ENCODE data around the gene DNAJC18.
A peak's percentile ranks its signal among the peaks of the same experiment; 100 is the strongest.
"Not testable (repeated sequence)": the region's sequence is repeated elsewhere in the genome, so short reads cannot be mapped to it uniquely, and the experiment has no call there.

Gene DNAJC18

DNA sequence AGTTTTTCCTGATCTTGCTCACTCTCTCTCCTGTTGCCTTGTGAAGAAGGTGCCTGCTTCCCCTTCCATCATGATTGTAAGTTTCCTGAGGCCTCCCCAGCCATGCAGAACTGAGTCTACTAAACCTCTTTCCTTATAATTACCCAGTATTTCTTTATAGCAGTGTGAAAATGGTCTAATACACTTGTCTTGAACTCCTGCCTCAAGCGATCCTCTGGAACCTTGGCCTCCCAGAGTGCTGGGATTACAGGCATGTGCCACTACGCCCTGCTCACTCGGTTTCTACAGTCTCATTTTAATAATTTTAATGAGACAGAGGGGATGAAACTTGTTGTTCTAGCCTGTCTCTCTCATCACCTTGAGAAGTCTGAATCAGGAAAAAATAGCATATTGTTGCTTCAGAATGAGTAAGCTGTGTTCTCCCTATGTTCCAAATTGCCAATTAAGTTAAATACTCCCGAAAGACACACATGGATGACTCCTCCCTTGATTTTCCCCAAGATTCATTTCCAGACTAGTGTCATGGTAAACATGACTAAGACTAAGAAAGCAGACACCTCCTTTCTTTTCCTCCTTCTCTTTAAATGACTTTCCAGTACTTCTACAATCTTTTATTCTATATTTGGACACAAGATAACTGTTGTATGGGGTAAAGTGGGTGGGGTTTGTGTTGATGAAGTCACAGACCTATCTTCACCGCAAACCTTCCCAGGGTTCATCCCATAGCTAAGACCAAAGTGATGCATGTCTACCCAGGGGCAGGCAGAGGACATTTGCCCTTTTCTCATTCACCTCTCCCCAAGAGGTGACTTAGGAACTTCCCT, 7.8 kb upstream of the DNAJC18 start:
- Histone ChIP-seq H3K9ac (ENCODE audit: low read length) (no peak overlapping the region), H3K36me3 (ENCODE audit: control insufficient read depth, insufficient read depth, low read length, severe bottlenecking) (no peaks in the 10 kb centered on the region), H3K4me3 (ENCODE audit: low read length) (no peak overlapping the region), H3K27me3 (replicated peaks; ENCODE audit: control insufficient read depth, insufficient read depth, low read length) (no peaks in the 10 kb centered on the region), H3K9me3 (ENCODE audit: control insufficient read depth, low read length) (no peaks in the 10 kb centered on the region), H3K4me1 (ENCODE audit: control insufficient read depth, insufficient read depth, low read length) (peaks cover 8% of the 10 kb centered on the region)
- no peak for DNase-seq (ENCODE audit: low read depth)

DNA sequence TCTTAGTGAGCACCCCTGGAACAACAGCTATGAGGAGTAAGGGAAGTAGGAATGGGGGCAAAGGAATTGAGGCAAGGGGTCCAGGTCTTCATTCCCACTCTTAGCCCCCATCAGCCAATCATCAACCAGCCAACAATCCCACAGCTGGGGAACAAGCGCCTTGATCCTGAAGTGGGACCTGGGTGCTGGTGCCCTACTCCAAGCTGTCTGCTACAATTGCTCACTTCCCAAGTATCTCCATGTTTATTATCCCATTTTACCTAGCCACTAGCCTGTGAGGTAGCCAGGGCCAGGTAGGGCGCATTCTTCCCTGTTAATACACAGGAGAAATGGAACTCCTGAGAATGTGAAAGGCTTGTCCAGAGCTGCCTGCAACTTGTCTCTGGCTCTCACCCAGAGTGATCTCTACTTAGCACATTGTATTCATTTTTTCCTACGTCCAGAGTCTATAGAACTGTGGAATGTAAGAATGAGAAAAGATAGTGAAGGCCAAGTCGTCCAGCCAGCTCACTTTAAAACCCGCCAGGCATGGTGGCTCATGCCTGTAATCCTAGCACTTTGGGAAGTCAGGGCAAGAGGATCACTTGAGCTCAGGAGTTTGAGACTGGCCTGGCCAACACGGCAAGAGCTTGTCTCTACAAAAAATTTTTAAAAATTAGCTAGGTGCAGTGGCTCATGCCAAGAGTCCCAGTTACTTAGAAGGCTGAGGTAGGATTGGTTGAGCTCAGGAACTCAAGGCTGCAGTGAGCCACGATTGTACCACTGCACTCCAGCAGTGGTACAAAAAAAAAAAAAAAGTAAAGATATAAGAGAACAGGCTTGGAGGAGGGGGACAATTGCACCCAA, 6.2 kb upstream of the DNAJC18 start:
- H3K9ac ChIP-seq (ENCODE audit: low read length), result no peak overlapping the region
- H3K4me1 ChIP-seq (ENCODE audit: control insufficient read depth, insufficient read depth, low read length), result peaks cover 8% of the 10 kb centered on the region
- H3K9me3 ChIP-seq (ENCODE audit: control insufficient read depth, low read length), result no peaks in the 10 kb centered on the region
- DNase-seq (ENCODE audit: low read depth), result peak; percentile 70
- no peaks in the 10 kb centered on the region for H3K27me3 ChIP-seq (replicated peaks; ENCODE audit: control insufficient read depth, insufficient read depth, low read length)
- H3K4me3 ChIP-seq (ENCODE audit: low read length), result no peak overlapping the region
- H3K36me3 ChIP-seq (ENCODE audit: control insufficient read depth, insufficient read depth, low read length, severe bottlenecking), result no peaks in the 10 kb centered on the region

DNA sequence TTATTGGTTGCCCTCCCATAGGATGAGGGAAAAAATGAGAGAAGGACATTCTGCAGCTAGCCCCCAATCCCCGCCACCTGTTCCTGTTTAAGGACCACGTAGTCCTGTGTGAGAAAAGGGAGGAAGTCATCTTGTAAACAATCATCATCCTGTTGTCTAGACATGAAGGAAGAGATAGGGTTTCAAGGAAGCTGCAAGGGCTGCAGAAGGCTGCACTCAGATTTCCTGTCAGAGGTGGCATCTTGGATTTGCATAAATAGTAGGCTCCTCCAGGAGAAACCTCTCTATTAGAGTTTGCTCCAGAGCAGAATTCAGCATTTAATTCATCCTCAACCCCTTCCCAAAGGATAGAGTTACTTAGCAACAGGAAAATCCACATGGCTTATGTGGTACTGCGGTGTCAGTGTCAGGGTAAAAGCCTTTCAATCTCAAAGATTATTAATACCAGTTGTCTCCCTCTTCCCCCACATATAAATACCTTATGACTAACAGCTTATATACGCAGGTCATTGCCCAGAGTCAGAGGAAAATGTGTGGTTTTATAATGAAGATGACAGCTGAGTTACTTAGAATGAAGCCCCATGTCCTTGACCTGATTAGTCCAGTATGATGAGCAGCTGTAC, 4.6 kb upstream of the DNAJC18 start:
- no peak overlapping the region for H3K4me3 ChIP-seq (ENCODE audit: low read length)

DNA sequence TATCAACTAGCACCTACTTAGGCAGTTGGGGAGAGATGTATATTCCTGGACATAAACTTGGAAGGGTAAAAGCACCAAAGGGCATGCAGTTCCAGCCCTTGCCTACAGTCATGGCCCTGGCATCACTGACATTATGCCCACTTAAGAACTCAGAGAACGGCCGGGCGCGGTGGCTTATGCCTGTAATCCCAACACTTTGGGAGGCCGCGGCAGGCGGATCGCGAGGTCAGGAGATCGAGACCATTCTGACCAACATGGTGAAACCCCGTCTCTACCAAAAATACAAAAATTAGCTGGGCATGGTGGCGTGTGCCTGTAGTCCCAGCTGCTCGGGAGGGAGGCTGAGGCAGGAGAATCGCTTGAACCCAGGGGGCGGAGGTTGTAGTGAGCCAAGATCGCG, 1.1 kb upstream of the DNAJC18 start:
- H3K9me3 ChIP-seq (ENCODE audit: control insufficient read depth, low read length); DNase-seq (ENCODE audit: low read depth); H3K27me3 ChIP-seq (replicated peaks; ENCODE audit: control insufficient read depth, insufficient read depth, low read length); H3K9ac ChIP-seq (ENCODE audit: low read length); H3K4me1 ChIP-seq (ENCODE audit: control insufficient read depth, insufficient read depth, low read length); H3K36me3 ChIP-seq (ENCODE audit: control insufficient read depth, insufficient read depth, low read length, severe bottlenecking); H3K4me3 ChIP-seq (ENCODE audit: low read length): not testable (repeated sequence)

More for the DNA sequence above, 4.6 kb upstream of the DNAJC18 start:
- no peaks in the 10 kb centered on the region for H3K27me3 ChIP-seq (replicated peaks; ENCODE audit: control insufficient read depth, insufficient read depth, low read length)
- peaks cover 12% of the 10 kb centered on the region for H3K4me1 ChIP-seq (ENCODE audit: control insufficient read depth, insufficient read depth, low read length)
- no peaks in the 10 kb centered on the region for H3K9me3 ChIP-seq (ENCODE audit: control insufficient read depth, low read length)
- H3K36me3 ChIP-seq (ENCODE audit: control insufficient read depth, insufficient read depth, low read length, severe bottlenecking), result no peaks in the 10 kb centered on the region
- no peak overlapping the region for H3K9ac ChIP-seq (ENCODE audit: low read length)
- DNase-seq (ENCODE audit: low read depth), result peak; percentile 47

DNA sequence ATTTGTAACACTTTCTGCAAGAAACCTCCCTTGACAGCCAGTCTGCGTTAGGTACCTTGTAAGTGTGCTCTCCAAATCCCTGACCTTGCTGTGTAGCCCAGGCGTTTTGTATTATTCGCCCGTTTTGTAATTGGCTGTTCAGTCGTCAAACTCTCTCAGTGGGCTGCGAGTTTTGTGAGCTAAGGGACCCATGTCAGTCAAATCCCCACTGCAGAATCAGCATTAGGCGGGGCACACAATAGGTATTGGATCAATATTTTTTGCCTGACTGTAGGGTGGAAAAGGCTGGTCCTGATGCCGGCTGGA, 665 bp downstream of the DNAJC18 start:
- Histone ChIP-seq H3K27me3 (replicated peaks; ENCODE audit: control insufficient read depth, insufficient read depth, low read length) (no peaks in the 10 kb centered on the region), H3K4me1 (ENCODE audit: control insufficient read depth, insufficient read depth, low read length) (peaks cover 6% of the 10 kb centered on the region), H3K4me3 (ENCODE audit: low read length) (peak overlapping the region; percentile 97), H3K9ac (ENCODE audit: low read length) (peak overlapping the region; percentile 94), H3K9me3 (ENCODE audit: control insufficient read depth, low read length) (no peaks in the 10 kb centered on the region), H3K36me3 (ENCODE audit: control insufficient read depth, insufficient read depth, low read length, severe bottlenecking) (no peaks in the 10 kb centered on the region)
- no peak for DNase-seq (ENCODE audit: low read depth)

DNA sequence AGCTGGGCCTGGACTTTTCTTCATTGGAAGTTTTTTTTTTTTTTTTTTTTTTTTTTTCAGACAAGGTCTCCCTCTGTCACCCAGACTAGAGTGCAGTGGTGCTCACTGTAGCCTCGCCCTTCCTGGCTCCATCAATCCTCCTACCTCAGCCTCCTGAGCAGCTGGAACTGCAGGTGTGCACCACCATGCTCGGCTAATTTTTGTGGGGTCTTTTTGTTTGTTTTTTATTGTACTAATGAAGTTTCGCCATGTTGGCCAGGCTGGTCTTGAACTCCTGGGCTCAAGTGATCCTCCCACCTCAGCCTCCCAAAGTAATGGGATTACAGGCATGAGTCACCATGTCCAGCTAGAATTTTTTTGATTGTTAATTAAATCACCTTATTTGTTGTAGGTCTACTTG, 3.6 kb downstream of the DNAJC18 start:
- DNase-seq (ENCODE audit: low read depth), result no peak
- Histone ChIP-seq H3K4me1 (ENCODE audit: control insufficient read depth, insufficient read depth, low read length) (peaks cover 6% of the 10 kb centered on the region), H3K9ac (ENCODE audit: low read length) (no peak overlapping the region), H3K27me3 (replicated peaks; ENCODE audit: control insufficient read depth, insufficient read depth, low read length) (no peaks in the 10 kb centered on the region), H3K4me3 (ENCODE audit: low read length) (no peak overlapping the region), H3K9me3 (ENCODE audit: control insufficient read depth, low read length) (no peaks in the 10 kb centered on the region), H3K36me3 (ENCODE audit: control insufficient read depth, insufficient read depth, low read length, severe bottlenecking) (no peaks in the 10 kb centered on the region)

DNA sequence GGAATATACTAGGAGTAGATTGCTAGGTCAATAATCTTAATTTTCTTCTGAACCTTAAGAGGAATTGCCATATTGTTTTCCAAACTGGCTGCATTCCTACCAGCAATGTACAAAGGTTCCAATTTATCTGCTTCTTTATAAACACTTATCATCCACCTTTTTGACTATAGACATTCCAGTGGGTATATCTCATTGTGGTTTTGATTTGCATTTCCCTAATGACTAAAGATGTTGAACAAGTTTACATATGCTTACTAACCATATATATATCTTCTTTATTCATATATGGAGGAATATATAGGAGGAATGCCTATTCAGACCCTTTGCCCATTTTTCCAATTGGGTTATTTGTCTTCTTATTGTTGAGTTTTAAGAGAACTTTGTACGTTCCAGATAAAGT, 7.6 kb downstream of the DNAJC18 start:
- Histone ChIP-seq H3K9me3 (ENCODE audit: control insufficient read depth, low read length) (no peaks in the 10 kb centered on the region), H3K4me3 (ENCODE audit: low read length) (no peak overlapping the region), H3K4me1 (ENCODE audit: control insufficient read depth, insufficient read depth, low read length) (no peaks in the 10 kb centered on the region), H3K27me3 (replicated peaks; ENCODE audit: control insufficient read depth, insufficient read depth, low read length) (no peaks in the 10 kb centered on the region), H3K36me3 (ENCODE audit: control insufficient read depth, insufficient read depth, low read length, severe bottlenecking) (no peaks in the 10 kb centered on the region), H3K9ac (ENCODE audit: low read length) (no peak overlapping the region)
- no peak for DNase-seq (ENCODE audit: low read depth)

DNA sequence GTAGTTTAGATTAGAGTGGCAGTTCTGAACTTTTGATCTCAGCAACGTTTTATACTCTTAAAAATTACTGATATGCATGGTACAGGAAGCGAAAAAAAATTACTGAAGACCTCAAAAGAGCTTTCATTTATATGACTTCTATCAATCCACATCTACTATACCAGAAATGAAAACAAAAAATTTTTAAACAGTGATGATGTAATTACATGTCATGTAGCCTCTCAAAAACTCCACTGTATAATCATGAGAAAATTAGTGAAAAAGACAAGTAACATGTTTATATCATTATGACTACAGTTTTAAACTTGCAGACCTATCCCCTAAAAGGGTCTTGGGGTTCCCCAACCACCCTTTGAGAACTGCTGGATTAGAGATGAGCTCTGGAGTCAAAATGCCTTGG, 9.3 kb downstream of the DNAJC18 start:
- H3K9ac ChIP-seq (ENCODE audit: low read length), result no peak overlapping the region
- H3K27me3 ChIP-seq (replicated peaks; ENCODE audit: control insufficient read depth, insufficient read depth, low read length), result no peaks in the 10 kb centered on the region
- no peak for DNase-seq (ENCODE audit: low read depth)
- no peak overlapping the region for H3K4me3 ChIP-seq (ENCODE audit: low read length)
- H3K9me3 ChIP-seq (ENCODE audit: control insufficient read depth, low read length), result no peaks in the 10 kb centered on the region
- H3K36me3 ChIP-seq (ENCODE audit: control insufficient read depth, insufficient read depth, low read length, severe bottlenecking), result no peaks in the 10 kb centered on the region
- peaks cover 8% of the 10 kb centered on the region for H3K4me1 ChIP-seq (ENCODE audit: control insufficient read depth, insufficient read depth, low read length)

DNA sequence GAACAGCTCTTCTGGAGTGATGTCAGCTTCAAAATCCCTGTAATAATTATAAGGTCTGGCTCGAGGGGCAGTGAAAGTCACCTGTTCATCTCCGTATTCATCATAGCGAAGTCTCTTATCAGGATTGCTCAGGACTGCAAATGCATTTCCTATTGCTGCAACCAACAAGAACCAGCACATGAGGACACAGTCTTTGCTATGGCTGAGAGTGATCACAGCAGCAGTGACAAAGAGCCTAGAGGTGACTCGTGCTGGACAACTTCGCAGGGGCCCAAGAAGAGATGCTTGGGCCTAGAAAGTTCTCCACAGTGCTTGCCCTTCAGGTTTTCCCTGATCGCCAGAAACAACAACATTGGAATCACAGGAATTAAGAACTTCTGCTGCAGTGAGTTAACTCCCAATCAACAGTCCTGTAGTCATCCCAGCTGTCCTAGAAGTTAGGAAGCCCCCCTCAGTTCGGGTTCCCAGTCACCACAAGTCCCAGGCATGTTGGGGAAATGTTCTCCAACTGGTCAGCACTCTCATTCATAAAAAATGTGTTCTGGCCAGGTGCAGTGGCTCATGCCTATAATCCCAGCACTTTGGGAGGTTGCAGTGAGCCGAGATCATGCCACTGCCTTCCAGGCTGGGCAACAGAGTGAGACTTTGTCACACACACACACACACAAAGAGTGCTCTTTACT, 13.0 kb downstream of the DNAJC18 start:
- peak; percentile 60 for DNase-seq (ENCODE audit: low read depth)
- Histone ChIP-seq H3K9me3 (ENCODE audit: control insufficient read depth, low read length) (no peaks in the 10 kb centered on the region), H3K4me3 (ENCODE audit: low read length) (no peak overlapping the region), H3K9ac (ENCODE audit: low read length) (no peak overlapping the region), H3K36me3 (ENCODE audit: control insufficient read depth, insufficient read depth, low read length, severe bottlenecking) (no peaks in the 10 kb centered on the region), H3K27me3 (replicated peaks; ENCODE audit: control insufficient read depth, insufficient read depth, low read length) (no peaks in the 10 kb centered on the region), H3K4me1 (ENCODE audit: control insufficient read depth, insufficient read depth, low read length) (peaks cover 8% of the 10 kb centered on the region)

DNA sequence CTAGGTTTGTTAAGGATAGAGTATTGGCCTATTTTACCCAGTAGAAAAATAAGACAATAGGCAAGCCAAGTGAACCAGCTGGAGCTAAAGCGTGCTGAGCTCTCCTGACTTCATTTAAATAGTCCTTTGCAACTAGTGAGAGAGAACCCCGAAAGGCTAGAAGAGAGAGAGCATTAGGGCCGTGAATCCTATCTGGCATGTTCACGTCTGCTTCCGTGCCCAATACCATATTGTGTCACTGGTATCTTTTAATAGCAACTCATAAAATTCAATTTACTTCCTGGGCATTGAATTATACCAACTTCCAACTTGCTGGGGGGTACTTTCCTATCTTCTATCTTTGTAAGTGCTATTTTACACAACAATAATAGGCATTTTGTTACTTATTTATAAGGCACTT, 13.8 kb downstream of the DNAJC18 start:
- no peaks in the 10 kb centered on the region for H3K27me3 ChIP-seq (replicated peaks; ENCODE audit: control insufficient read depth, insufficient read depth, low read length)
- peaks cover 2% of the 10 kb centered on the region for H3K36me3 ChIP-seq (ENCODE audit: control insufficient read depth, insufficient read depth, low read length, severe bottlenecking)
- DNase-seq (ENCODE audit: low read depth), result no peak

More for the DNA sequence above, 13.8 kb downstream of the DNAJC18 start:
- Histone ChIP-seq H3K9me3 (ENCODE audit: control insufficient read depth, low read length) (no peaks in the 10 kb centered on the region), H3K4me3 (ENCODE audit: low read length) (no peak overlapping the region), H3K4me1 (ENCODE audit: control insufficient read depth, insufficient read depth, low read length) (peaks cover 8% of the 10 kb centered on the region), H3K9ac (ENCODE audit: low read length) (no peak overlapping the region)
